ENCODE measurements around the gene KLF9.

- no peak for TF ChIP-seq EZH2 (IDR thresholded peaks at IDR 0.05; ENCODE audit: borderline replicate concordance, low read length)
- TF ChIP-seq, protein P1, sequence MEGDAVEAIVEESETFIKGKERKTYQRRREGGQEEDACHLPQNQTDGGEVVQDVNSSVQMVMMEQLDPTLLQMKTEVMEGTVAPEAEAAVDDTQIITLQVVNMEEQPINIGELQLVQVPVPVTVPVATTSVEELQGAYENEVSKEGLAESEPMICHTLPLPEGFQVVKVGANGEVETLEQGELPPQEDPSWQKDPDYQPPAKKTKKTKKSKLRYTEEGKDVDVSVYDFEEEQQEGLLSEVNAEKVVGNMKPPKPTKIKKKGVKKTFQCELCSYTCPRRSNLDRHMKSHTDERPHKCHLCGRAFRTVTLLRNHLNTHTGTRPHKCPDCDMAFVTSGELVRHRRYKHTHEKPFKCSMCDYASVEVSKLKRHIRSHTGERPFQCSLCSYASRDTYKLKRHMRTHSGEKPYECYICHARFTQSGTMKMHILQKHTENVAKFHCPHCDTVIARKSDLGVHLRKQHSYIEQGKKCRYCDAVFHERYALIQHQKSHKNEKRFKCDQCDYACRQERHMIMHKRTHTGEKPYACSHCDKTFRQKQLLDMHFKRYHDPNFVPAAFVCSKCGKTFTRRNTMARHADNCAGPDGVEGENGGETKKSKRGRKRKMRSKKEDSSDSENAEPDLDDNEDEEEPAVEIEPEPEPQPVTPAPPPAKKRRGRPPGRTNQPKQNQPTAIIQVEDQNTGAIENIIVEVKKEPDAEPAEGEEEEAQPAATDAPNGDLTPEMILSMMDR (IDR thresholded peaks at IDR 0.05; ENCODE audit: low read length): no peak
These were observed 8.1 kb upstream of the KLF9 start for GRCh38 chr9:70422371-70423043.
